ENCODE data around the gene CEP128. TPM values are rescaled to one million over a fixed set of nuclear protein-coding genes. Genes with fewer than 3 reads are reported as not detected.

Gene CEP128
- total RNA-seq, 2 experiments from 2014 or later, result 12.3 to 13.0 TPM

DNA sequence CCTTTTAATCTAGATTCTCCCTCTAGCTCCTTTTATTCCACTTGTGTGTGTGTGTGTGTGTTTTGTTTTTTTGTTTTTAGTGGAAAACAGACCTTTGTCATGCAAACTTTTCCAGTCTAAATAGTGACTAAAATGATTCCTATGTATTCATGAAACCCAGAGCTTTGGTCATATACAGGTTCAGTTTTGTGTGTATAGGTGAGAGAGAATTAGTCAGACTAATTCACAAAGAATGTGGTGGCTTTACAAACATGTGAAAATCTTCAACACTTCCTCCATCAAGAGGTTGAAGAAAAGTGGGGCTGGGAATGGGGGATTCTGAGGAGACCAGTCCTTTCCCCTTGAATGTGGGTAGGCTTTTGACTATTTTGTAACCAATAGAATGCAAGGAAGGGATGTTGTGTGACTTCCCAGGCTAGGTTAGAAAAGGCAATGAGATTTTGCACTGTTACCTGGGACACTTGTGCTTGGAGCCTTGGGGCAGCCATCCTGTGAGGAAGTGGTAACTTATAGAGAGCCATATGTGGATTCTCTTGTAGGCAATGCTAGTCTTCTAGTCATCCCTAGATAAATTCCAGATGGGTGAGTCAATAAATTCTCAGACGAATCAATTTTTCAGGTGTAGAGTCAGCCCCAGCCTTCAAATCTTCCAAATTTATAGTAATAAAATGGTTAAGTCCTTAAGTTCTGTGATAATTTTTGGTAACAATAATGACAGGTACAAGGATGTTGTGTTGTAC lies 236.1 kb downstream of the CEP128 start:
- H3K4me3 ChIP-seq (ENCODE audit: low read length), result no peak overlapping the region
- ATAC-seq (ENCODE audit: poor library complexity), result no peak

DNA sequence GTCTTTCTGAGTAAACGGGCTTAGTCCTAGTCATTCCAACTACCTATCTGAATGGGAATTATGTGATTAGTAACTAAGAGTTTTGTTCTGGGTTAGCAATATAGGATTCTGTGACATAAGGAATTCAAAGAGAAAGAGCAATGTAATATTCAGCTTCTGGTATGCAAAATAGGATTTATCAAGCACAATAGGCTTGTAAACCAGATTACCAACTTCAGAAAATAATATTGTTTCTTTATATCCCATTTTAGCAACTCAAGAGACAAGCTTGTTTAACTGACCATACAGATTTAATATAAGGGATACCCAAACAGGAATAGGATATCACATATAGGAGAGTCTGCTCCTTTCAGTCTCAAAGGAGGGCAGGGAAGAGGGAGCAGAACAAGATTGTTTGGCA lies 240.9 kb downstream of the CEP128 start:
- DNase-seq (no peak), ATAC-seq (ENCODE audit: poor library complexity) (no peak)
- no peak overlapping the region for H3K4me3 ChIP-seq (ENCODE audit: low read length)
- H3K36me3 ChIP-seq (ENCODE audit: insufficient read depth, low read length), result no peaks in the 10 kb centered on the region
- TF ChIP-seq, protein P1, sequence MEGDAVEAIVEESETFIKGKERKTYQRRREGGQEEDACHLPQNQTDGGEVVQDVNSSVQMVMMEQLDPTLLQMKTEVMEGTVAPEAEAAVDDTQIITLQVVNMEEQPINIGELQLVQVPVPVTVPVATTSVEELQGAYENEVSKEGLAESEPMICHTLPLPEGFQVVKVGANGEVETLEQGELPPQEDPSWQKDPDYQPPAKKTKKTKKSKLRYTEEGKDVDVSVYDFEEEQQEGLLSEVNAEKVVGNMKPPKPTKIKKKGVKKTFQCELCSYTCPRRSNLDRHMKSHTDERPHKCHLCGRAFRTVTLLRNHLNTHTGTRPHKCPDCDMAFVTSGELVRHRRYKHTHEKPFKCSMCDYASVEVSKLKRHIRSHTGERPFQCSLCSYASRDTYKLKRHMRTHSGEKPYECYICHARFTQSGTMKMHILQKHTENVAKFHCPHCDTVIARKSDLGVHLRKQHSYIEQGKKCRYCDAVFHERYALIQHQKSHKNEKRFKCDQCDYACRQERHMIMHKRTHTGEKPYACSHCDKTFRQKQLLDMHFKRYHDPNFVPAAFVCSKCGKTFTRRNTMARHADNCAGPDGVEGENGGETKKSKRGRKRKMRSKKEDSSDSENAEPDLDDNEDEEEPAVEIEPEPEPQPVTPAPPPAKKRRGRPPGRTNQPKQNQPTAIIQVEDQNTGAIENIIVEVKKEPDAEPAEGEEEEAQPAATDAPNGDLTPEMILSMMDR (IDR thresholded peaks at IDR 0.05), result no peak
- Mint-ChIP-seq H3K36me3 (ENCODE audit: low read depth) (no peaks in the 10 kb centered on the region), H3K9me3 (no peaks in the 10 kb centered on the region), H3K27me3 (no peaks in the 10 kb centered on the region), H3K4me3 (no peak overlapping the region), H3K27ac (no peak overlapping the region), H3K4me1 (ENCODE audit: low read depth) (no peaks in the 10 kb centered on the region)
- no peak overlapping the region for H3K27ac ChIP-seq (ENCODE audit: low read depth in 1 of 2, low read length in 2 of 2)
- H3K27me3 ChIP-seq (ENCODE audit: control insufficient read depth in 1 of 2, insufficient read depth in 2 of 2, low read length in 2 of 2), result no peaks in the 10 kb centered on the region
- H3K9me3 ChIP-seq (ENCODE audit: control insufficient read depth in 1 of 2, insufficient read depth in 1 of 2, low read length in 2 of 2), result no peaks in the 10 kb centered on the region
- intact Hi-C loops (cut with DNase I, micrococcal nuclease), result no loop called here
- ChIA-PET CTCF (no interaction called here), POLR2A (no interaction called here)
- no peaks in the 10 kb centered on the region for H3K4me1 ChIP-seq (ENCODE audit: insufficient read depth, low read length)

More for the DNA sequence above, 236.1 kb downstream of the CEP128 start:
- Mint-ChIP-seq H3K4me3 (no peak overlapping the region), H3K9me3 (no peaks in the 10 kb centered on the region), H3K4me1 (ENCODE audit: low read depth) (no peaks in the 10 kb centered on the region), H3K27ac (no peak overlapping the region), H3K36me3 (ENCODE audit: low read depth) (no peaks in the 10 kb centered on the region), H3K27me3 (no peaks in the 10 kb centered on the region)
- DNase-seq, result no peak
- Histone ChIP-seq H3K36me3 (ENCODE audit: insufficient read depth, low read length) (no peaks in the 10 kb centered on the region), H3K9me3 (ENCODE audit: control insufficient read depth in 1 of 2, insufficient read depth in 1 of 2, low read length in 2 of 2) (no peaks in the 10 kb centered on the region), H3K27ac (ENCODE audit: low read depth in 1 of 2, low read length in 2 of 2) (no peak overlapping the region), H3K4me1 (ENCODE audit: insufficient read depth, low read length) (no peaks in the 10 kb centered on the region), H3K27me3 (ENCODE audit: control insufficient read depth in 1 of 2, insufficient read depth in 2 of 2, low read length in 2 of 2) (no peaks in the 10 kb centered on the region)
- intact Hi-C loops (cut with DNase I, micrococcal nuclease), result no loop called here
- CTCF ChIA-PET, result no interaction called here
- POLR2A ChIA-PET, result no interaction called here
- TF ChIP-seq, protein P1 (IDR thresholded peaks at IDR 0.05), result no peak

DNA sequence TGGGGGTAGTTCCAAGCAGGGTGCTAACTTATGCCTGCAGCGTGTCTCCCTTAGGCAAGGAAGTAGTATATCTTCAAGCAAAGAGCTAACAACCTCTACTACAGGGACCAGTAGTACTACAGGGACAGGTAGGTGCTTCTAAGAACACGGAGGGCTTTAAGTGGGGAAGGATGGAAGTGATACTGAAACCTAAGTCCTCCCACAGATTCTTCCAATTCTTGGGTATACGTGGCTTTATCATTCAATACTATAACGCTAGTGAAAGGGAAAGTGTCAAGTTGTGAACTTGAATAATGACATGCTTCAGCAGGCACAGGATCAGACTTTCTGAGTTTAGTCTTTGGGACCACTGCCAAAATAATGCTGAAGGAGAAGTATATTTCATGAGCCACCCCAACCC lies 241.7 kb downstream of the CEP128 start:
- ChIA-PET CTCF (no interaction called here), POLR2A (no interaction called here)
- Histone ChIP-seq H3K36me3 (ENCODE audit: insufficient read depth, low read length) (no peaks in the 10 kb centered on the region), H3K4me3 (ENCODE audit: low read length) (no peak overlapping the region), H3K4me1 (ENCODE audit: insufficient read depth, low read length) (no peaks in the 10 kb centered on the region), H3K9me3 (ENCODE audit: control insufficient read depth in 1 of 2, insufficient read depth in 1 of 2, low read length in 2 of 2) (no peaks in the 10 kb centered on the region), H3K27ac (ENCODE audit: low read depth in 1 of 2, low read length in 2 of 2) (no peak overlapping the region), H3K27me3 (ENCODE audit: control insufficient read depth in 1 of 2, insufficient read depth in 2 of 2, low read length in 2 of 2) (no peaks in the 10 kb centered on the region)
- DNase-seq (no peak), ATAC-seq (ENCODE audit: poor library complexity) (no peak)
- Mint-ChIP-seq H3K9me3 (no peaks in the 10 kb centered on the region), H3K27me3 (no peaks in the 10 kb centered on the region), H3K4me1 (ENCODE audit: low read depth) (no peaks in the 10 kb centered on the region), H3K27ac (no peak overlapping the region), H3K4me3 (no peak overlapping the region), H3K36me3 (ENCODE audit: low read depth) (no peaks in the 10 kb centered on the region)
- intact Hi-C loops (cut with DNase I, micrococcal nuclease), result no loop called here
- TF ChIP-seq, protein P1 (IDR thresholded peaks at IDR 0.05), result no peak
